HG02885 (cell line): Measurements from ENCODE around the gene TMEM144.
"Not testable (repeated sequence)": the region's sequence is repeated elsewhere in the genome, so short reads cannot be mapped to it uniquely, and the experiment has no call there.

Experiments
- ATAC-seq: cut with Tn5 transposase; IDR thresholded peaks from one replicate; pipeline ENCODE4 v1.9.1; 2021; ENCODE audit warnings: mild to moderate bottlenecking; ENCODE audit not compliant: unreplicated experiment, poor library complexity

Gene TMEM144

GRCh38 chr4:158228399-158228798 is 18.1 kb downstream of the TMEM144 start:
- ATAC-seq: not testable (repeated sequence)

- no peak for ATAC-seq
Measured at GRCh38 chr4:158229768-158230167, 19.5 kb downstream of the TMEM144 start.

- no peak for ATAC-seq
Measured at GRCh38 chr4:158234671-158235070, 24.4 kb downstream of the TMEM144 start.

GRCh38 chr4:158236304-158237030 is 26.2 kb downstream of the TMEM144 start:
- ATAC-seq: no peak

- ATAC-seq: no peak
Measured at GRCh38 chr4:158238575-158238974, 28.3 kb downstream of the TMEM144 start.

- ATAC-seq: no peak
Measured at GRCh38 chr4:158239196-158239595, 28.9 kb downstream of the TMEM144 start.

- no peak for ATAC-seq
Measured at GRCh38 chr4:158243071-158243470, 32.8 kb downstream of the TMEM144 start.

- no peak for ATAC-seq
Measured at GRCh38 chr4:158250321-158250720, 40.0 kb downstream of the TMEM144 start.

GRCh38 chr4:158253350-158253980 is 43.2 kb downstream of the TMEM144 start:
- peak; percentile 81 for ATAC-seq

- ATAC-seq: no peak
Measured at GRCh38 chr4:158254292-158254691, 44.0 kb downstream of the TMEM144 start.

GRCh38 chr4:158255727-158256324 is 45.5 kb downstream of the TMEM144 start:
- ATAC-seq: peak; percentile 78

- ATAC-seq: peak; percentile 42
Measured at GRCh38 chr4:158259955-158260575, 49.8 kb downstream of the TMEM144 start.

- no peak for ATAC-seq
Measured at GRCh38 chr4:158261480-158261879, 51.2 kb downstream of the TMEM144 start.

GRCh38 chr4:158268553-158268952 is 58.3 kb downstream of the TMEM144 start:
- no peak for ATAC-seq

- no peak for ATAC-seq
Measured at GRCh38 chr4:158274636-158275035, 64.3 kb downstream of the TMEM144 start.

GRCh38 chr4:158277558-158277957 is 67.3 kb downstream of the TMEM144 start:
- no peak for ATAC-seq

- ATAC-seq: not testable (repeated sequence)
Measured at GRCh38 chr4:158279052-158279451, 68.8 kb downstream of the TMEM144 start.

GRCh38 chr4:158280856-158281255 is 70.6 kb downstream of the TMEM144 start:
- no peak for ATAC-seq

GRCh38 chr4:158282252-158282651 is 72.0 kb downstream of the TMEM144 start:
- ATAC-seq: no peak

- ATAC-seq: peak; percentile 68
Measured at GRCh38 chr4:158285429-158286216, 75.3 kb downstream of the TMEM144 start.
